PC-3 (cell line): Measurements from ENCODE around the gene SLIT1. TPM values are rescaled to one million over a fixed set of nuclear protein-coding genes. Genes with fewer than 3 reads are reported as not detected.

Experiments
- ATAC-seq: fragments of 200-7000 bp; cut with Tn5 transposase; 2 replicates; pipeline ENCODE4 v1.9.1; 2020; ENCODE audit warnings: mild to moderate bottlenecking, moderate library complexity
- BruUV-seq: library from RNA; stranded (reverse); fragments of 400-500 nt; replicated peaks from 2 replicates; lab custom pipeline; 2021; lab: Mats Ljungman, UMichigan
- CTCF ChIA-PET: fragments of 300-600 bp; sonication (Branson Sonifier 250); formaldehyde crosslinking; loops from one replicate; lab custom pipeline; 2022; ENCODE audit warnings: antibody characterized with exemption; lab: Charles Lee
- POLR2A ChIA-PET: fragments of 300-600 bp; sonication (Branson Sonifier 250); formaldehyde crosslinking; loops from one replicate; lab custom pipeline; 2022; ENCODE audit warnings: antibody characterized with exemption; ENCODE audit not compliant: unreplicated experiment; lab: Charles Lee
- DNase-seq: peaks from one replicate; pipeline ENCODE4 v3.0.0-alpha.2; 2015
- H2AFZ ChIP-seq: fragments of 300-600 bp; sonication (generic); 2 replicates; pipeline ENCODE4 v1.6.0; 2016; ENCODE audit warnings: antibody characterized with exemption, low read length
- H3F3A ChIP-seq: fragments of 300-600 bp; sonication (generic); one replicate; pipeline ENCODE4 v1.6.0; 2017; ENCODE audit warnings: antibody characterized with exemption, low read length, control low read depth, mild to moderate bottlenecking; ENCODE audit not compliant: unreplicated experiment
- H3K27ac ChIP-seq: fragments of 300-600 bp; sonication (generic); 2 replicates; pipeline ENCODE4 v1.5.1; 2016; ENCODE audit warnings: mild to moderate bottlenecking, low read length
- H3K27me3 ChIP-seq: fragments of 300-600 bp; sonication (generic); 2 replicates; pipeline ENCODE4 v1.6.1; 2016; ENCODE audit warnings: low read length, mixed read lengths
- H3K36me3 ChIP-seq: fragments of 300-600 bp; sonication (generic); 2 replicates; pipeline ENCODE4 v1.6.1; 2016; ENCODE audit warnings: low read depth, mixed run types, low read length, mixed read lengths
- H3K4me1 ChIP-seq: fragments of 300-600 bp; sonication (generic); 2 replicates; pipeline ENCODE4 v1.5.1; 2016; ENCODE audit warnings: low read length; ENCODE audit not compliant: insufficient read depth
- H3K4me2 ChIP-seq: fragments of 300-600 bp; sonication (generic); 2 replicates; pipeline ENCODE4 v1.6.0; 2016; ENCODE audit warnings: low read length
- H3K4me3 ChIP-seq: fragments of 300-600 bp; sonication (generic); 2 replicates; pipeline ENCODE4 v1.5.1; 2016; ENCODE audit warnings: mild to moderate bottlenecking, low read length, mixed read lengths
- H3K79me2 ChIP-seq: fragments of 300-600 bp; sonication (generic); 2 replicates; pipeline ENCODE4 v1.6.1; 2017; ENCODE audit warnings: low read length, mixed read lengths
- H3K9ac ChIP-seq: fragments of 300-600 bp; sonication (generic); 2 replicates; pipeline ENCODE4 v1.6.0; 2016; ENCODE audit warnings: mild to moderate bottlenecking, low read length
- H3K9me2 ChIP-seq: fragments of 300-600 bp; sonication (generic); replicated peaks from 2 replicates; pipeline ENCODE4 v1.6.1; 2016; ENCODE audit warnings: mixed run types, low read length, mixed read lengths
- H3K9me3 ChIP-seq: fragments of 300-600 bp; sonication (generic); 2 replicates; pipeline ENCODE4 v1.6.1; 2016; ENCODE audit warnings: low read length, mixed read lengths
- H4K20me1 ChIP-seq: fragments of 300-600 bp; sonication (generic); 2 replicates; pipeline ENCODE4 v1.6.1; 2016; ENCODE audit warnings: low read length, mixed read lengths
- CTCF ChIP-seq: fragments of 300-600 bp; sonication (generic); conservative IDR thresholded peaks from 2 replicates; pipeline ENCODE4 v1.5.1; 2017; ENCODE audit warnings: antibody characterized with exemption, low read depth, mild to moderate bottlenecking, low read length
- EZH2 ChIP-seq: fragments of 300-600 bp; sonication (generic); IDR thresholded peaks from one replicate; pipeline ENCODE4 v1.6.1; 2017; ENCODE audit warnings: antibody characterized with exemption, mild to moderate bottlenecking, low read length; ENCODE audit not compliant: unreplicated experiment
- EZH2phosphoT487 ChIP-seq: fragments of 300-600 bp; sonication (generic); IDR thresholded peaks from 2 replicates; pipeline ENCODE4 v1.6.1; 2018; ENCODE audit warnings: mild to moderate bottlenecking, antibody characterized with exemption, low read length, borderline replicate concordance
- intact Hi-C: fragments of 100-400 bp; cut with micrococcal nuclease; formaldehyde crosslinking; loops from 2 replicates; pipeline ENCODE4 v1.9.0; 2023
- total RNA-seq: library from RNA; depleted of rRNA; stranded (reverse); fragments of >200 nt; gene quantifications from 2 replicates; pipeline ENCODE4 v1.2.3, GENCODE V29; 2014

The SLIT1 gene
- total RNA-seq, 1 experiment from 2014 or later = not detected

GRCh38 chr10:96958071-96958470 is 227.7 kb downstream of the SLIT1 start:
- H3K36me3 ChIP-seq = peaks cover 5% of the 10 kb centered on the region; the same call in 1 of the 2 replicates
- BruUV-seq = no TSS peak

DNA sequence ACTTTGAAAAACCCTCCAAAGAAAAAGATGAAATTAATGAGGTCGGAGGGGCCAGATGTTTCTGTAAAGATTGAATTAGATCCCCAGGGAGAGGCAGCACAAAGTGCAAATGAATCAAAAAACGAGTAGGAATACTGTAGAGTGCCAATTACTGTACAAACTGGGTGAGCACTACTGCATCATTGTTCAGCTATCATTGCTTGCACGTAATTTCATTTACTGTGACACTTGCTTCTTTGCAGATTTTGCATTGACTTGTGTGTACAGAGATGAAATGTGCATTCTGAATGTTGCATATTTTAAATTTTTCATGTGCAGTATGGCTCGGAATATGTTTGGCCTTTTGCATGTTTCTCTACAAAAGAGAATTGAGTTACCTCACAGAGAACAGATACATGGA is 230.0 kb downstream of the SLIT1 start:
- ChIA-PET POLR2A (no interaction called here), CTCF (no interaction called here)
- Histone ChIP-seq H3F3A (no peaks in the 10 kb centered on the region), H2AFZ (no peak overlapping the region), H3K36me3 (peaks cover 5% of the 10 kb centered on the region; the same call in 1 of the 2 replicates), H3K4me1 (no peaks in the 10 kb centered on the region), H3K27ac (no peak overlapping the region), H3K9me2 (no peaks in the 10 kb centered on the region), H4K20me1 (0 out of 2 replicates have a peak, but pooled peaks cover 3% of the 10 kb centered on the region), H3K9me3 (no peaks in the 10 kb centered on the region), H3K79me2 (no peaks in the 10 kb centered on the region), H3K4me3 (no peak overlapping the region), H3K4me2 (no peak overlapping the region), H3K9ac (no peak overlapping the region), H3K27me3 (no peaks in the 10 kb centered on the region)
- no peak for TF ChIP-seq EZH2
- TF ChIP-seq CTCF = no peak
- no peak for TF ChIP-seq EZH2phosphoT487
- BruUV-seq = no TSS peak
- intact Hi-C loops = no loop called here
- ATAC-seq = no peak
- DNase-seq = no peak

More at GRCh38 chr10:96958071-96958470, 227.7 kb downstream of the SLIT1 start:
- Histone ChIP-seq H2AFZ (no peak overlapping the region), H3K27ac (no peak overlapping the region), H3K9me3 (no peaks in the 10 kb centered on the region), H3K9ac (no peak overlapping the region), H3F3A (no peaks in the 10 kb centered on the region), H3K4me3 (no peak overlapping the region), H3K9me2 (no peaks in the 10 kb centered on the region), H3K27me3 (no peaks in the 10 kb centered on the region), H3K79me2 (no peaks in the 10 kb centered on the region), H3K4me1 (no peaks in the 10 kb centered on the region), H3K4me2 (no peak overlapping the region), H4K20me1 (0 out of 2 replicates have a peak, but pooled peaks cover 3% of the 10 kb centered on the region)
- ATAC-seq (no peak), DNase-seq (no peak)
- ChIA-PET POLR2A (no interaction called here), CTCF (no interaction called here)
- TF ChIP-seq EZH2 (no peak), CTCF (no peak), EZH2phosphoT487 (no peak)
- intact Hi-C loops = no loop called here

DNA sequence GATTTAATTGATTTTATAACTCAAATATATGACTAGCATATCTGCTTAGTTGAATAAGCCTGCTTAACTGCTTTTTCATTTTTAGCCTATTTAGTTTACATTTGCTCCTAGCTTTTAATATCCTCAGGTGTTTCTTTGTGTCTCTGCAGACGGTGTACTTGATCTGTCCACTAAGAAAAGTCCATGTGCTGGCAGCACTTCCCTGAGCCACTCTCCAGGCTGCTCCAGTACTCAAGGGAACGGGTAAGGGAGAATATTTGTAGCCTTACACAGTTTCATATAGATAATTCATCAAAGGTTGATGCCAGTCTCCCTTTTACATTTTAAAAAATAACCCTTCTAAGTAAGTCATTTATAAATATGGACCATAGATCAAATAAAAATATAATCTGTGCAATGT is 233.8 kb downstream of the SLIT1 start:
- CTCF ChIA-PET = no interaction called here
- POLR2A ChIA-PET = no interaction called here
- DNase-seq (no peak), ATAC-seq (no peak)
- TF ChIP-seq EZH2phosphoT487 (no peak), EZH2 (no peak), CTCF (no peak)
- Histone ChIP-seq H3K9ac (no peak overlapping the region), H3K4me2 (no peak overlapping the region), H3K36me3 (peaks cover 5% of the 10 kb centered on the region; the same call in 1 of the 2 replicates), H2AFZ (no peak overlapping the region), H3K27ac (no peak overlapping the region), H3K9me3 (no peaks in the 10 kb centered on the region), H3K4me3 (no peak overlapping the region), H3K79me2 (no peaks in the 10 kb centered on the region), H3K4me1 (no peaks in the 10 kb centered on the region), H3F3A (no peaks in the 10 kb centered on the region), H3K9me2 (no peaks in the 10 kb centered on the region), H4K20me1 (no peaks in the 10 kb centered on the region), H3K27me3 (no peaks in the 10 kb centered on the region)
- BruUV-seq = no TSS peak
- intact Hi-C loops = no loop called here
